HG03378 (cell line): ENCODE results near the gene CKLF.

Experiments
- ATAC-seq: cut with Tn5 transposase; IDR thresholded peaks from one replicate; pipeline ENCODE4 v1.9.1; 2021; ENCODE audit warnings: mild to moderate bottlenecking, moderate library complexity; ENCODE audit not compliant: unreplicated experiment

Gene CKLF

DNA sequence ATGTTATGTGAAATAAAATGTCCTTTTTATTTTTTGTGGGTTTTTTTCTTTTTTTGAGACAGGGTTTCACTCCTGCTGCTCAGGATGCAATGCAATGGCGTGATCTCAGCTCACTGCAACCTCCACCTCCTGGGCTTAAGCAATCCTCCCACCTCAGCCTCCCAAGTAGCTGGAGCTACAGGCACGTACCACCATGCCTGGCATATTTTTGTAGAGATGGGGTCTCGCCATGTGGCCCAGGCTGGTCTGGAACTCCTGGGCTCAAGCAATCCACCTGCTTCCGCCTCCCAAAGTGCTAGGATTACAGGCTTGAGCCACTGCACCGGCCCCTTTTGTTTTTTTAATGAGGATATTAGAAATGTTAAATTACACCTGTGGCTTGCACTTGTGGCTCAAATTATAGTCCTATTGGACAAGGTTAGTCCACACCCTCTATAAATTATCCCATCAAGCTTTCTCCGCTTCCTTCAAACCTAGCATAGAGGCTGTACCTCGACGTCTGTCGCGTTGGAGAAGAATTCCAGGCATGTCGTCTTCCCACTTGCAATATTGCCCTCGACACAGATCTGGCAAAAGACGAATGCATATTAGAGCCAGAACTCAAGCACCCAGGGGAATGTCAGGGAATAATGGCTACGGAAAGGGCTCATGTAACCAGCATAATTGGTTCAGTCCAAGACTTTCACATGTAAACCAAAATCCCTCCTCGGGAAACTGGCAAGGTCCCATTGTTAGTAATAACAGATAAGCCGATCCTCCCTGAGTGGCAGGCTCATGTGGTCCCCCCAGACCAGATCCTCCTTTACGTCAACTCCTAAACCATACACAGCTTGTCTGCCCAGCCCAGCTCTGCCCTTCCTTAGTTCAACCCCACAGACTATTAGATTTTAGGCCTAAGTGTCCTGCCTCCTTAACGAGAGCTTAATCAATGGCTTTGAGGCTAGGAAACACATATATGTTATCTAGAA is 10.7 kb upstream of the CKLF start:
- no peak for ATAC-seq

DNA sequence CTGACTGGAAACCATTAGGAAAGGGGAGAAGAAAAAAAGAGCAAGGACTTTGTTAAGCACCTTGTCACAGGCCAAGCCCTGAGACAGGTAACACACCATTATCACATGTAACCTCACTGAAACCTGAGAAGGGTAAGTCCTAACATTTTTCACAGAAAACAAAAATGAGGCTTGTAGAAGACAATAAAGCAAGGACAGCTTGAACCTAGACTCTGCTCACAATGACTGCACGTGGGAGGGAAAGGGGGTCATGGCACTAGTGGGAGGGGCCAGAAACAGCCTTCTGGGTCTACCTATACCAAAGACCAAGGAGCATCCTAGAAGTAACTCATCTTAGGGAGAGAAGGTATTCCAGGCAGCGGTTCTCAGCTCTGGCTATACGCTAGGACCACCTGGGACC is 10.0 kb upstream of the CKLF start:
- ATAC-seq = no peak

DNA sequence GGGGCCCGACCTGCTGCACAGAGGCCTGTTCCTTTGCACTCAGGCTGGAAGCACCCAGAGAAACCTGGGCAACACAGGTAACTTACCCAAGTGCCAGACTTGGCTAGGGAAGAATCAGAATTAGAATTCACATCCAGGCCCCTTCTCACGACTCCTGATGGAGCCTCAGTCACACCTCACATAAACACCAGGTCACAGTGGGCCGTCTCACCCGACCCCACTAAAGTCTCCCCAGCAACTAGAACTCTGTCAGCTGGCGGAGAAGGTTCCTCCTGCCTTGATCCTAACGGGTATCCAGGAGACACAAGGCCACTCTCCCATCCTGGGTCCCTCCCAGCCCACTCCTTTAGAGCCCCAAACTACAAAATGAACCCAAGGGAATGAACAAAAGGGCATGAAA is 8.8 kb upstream of the CKLF start:
- ATAC-seq = no peak

DNA sequence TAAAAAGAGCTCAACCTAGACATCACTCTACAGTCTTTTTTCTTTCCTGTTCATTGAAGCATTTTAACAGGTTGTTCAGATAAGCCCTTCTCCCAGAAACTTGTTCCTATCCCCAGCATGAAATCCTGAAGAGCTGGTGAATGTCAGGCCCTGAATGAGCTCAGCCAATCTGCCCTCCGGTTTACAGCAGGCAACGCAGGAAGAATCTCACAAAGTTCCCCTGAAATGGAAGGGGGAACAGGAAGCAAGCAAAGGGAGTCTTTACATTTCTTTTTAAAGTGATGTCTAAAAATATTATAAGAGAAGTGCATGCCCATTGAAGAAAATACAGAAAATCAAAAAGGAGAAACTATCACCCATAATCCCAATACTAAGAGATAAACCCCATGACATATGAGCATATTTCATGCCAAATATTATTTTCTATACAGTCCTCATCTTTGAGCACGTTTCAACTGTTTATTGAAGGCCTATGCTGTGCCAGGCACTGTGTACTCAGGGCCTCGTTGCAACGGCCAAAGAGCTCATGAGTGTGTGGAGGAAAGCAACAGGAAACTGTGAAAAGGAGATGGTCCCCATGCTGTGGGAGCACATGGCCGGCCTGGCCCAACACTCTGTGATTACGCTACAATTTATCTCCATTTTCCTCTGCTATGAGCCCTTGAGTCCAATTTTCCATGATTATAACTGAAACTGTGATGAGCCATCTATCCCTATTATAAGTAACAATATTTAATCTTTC is 8.2 kb upstream of the CKLF start:
- ATAC-seq = no peak

DNA sequence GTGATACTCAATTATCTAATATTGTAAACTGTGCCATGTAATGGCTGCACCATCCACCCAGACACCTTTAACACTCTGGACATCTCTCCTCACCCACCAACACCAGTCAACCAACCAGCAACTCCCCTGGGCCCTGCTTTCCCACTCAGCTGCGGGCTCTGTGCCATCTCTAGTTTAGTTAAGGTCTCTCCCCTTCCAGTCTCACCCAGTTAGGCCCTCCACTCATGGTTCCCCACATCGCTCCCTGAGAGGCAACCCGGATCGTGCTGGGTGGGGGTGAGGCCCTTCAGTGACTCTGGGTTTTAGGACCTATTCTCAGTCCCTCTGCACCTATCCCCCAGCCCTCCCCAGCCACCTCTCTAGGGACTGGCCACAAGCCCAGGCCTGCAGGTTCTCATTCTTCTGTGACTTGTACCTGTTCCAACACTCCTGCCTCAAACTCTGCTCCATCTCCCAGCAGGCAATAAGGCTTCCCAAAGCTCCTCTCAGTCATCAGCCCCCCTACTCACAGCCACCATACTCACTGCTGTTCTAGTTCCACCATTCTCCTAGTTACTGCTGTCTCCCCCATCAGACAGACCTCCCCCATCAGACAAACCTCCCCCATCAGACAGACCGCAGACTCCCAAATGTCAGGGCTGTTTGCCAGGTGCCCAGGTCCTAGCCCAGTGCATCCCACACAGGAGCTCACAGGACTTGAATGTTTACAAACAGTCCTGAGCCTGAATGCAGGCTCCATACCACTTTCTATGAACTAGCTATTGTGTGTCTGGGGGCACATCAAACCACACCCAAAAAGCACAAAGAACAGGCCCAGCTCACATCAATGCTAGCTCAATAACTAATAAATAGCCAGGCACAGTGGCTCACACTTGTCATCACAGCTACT is 5.0 kb upstream of the CKLF start:
- no peak for ATAC-seq

DNA sequence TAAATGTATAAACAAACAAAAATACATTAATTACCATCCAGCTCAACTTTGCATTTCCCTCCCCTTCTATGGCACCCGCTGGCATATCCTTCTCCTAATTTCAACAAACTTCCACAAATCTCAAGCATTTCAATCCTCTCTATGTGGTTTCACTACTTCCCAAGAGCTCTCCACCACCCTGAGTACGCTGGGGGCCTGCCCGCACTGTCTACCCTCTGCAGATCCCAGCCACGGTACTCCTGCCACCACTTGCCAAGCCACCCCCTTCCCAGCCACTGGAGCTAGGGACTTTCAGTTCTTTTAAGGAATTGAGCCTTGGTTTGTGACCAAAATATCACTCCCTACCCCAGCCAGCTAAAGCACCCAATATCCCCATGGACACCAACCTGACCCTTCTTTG is 4.3 kb upstream of the CKLF start:
- no peak for ATAC-seq

DNA sequence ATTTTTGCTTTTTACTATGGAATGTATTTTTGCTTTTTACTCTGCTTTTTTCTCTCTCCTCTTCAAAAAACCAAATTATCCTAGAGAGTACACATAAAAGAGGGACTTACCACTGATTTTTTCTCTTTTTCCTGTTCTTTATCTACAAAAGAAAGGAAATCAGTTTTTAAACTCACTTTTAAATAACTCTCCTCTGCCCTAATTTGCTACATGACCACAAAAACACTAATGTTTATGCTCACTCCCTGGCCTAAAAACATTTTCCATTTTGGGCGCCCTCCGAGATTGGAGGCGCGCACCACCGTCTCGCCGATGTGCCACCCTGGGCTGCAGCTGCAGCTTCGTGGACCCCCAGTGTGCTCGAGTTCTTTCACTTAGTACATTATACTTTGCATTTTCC is 3.5 kb upstream of the CKLF start:
- ATAC-seq = no peak

DNA sequence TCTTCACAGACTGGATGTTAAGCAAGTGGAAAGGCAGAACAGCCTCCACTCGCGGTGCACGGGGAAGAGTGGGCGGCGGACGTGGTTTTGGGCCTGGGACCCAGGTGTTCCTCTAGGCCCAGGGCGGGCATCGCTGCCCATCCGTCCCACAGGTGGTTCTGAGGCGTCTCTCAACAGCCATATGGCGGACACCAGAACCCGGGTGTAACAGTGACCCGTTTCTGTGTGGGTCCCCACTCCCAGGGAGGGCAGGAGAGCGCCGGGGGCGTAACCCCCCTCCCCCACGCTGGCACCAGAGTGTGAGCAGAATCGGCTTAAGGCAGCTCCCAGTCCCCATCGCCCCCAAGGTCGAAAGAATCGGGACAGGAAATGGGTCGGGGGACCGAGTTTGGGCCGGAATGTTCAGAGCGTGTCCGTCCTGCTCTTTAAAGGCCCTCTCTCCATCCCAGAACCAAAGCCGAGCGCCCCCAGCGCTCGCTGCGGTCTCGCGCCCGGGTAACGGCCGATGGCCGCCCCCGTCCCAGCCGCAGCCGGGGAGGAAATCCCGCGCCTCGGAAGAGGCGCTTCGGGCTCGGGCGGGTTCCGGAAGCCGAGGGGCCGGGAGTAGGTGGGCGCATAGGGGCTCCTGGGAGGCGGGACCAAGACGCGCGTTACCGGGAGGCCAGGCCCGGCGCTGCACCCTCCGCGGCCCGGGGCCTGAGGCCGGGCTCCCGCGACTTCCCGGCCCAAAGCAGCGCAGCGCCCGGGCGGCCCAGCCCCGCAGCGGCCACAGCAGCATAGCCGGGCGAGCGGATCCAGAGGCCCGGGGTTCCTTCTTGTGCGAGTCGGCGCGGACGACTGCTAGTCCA is 2.9 kb upstream of the CKLF start, which contains the start of gene TK2:
Gene TK2, minus strand, starts transcription at position 839 of the 848 bp plus-strand sequence. Its CDS starts 61 bp downstream, at position 778.
- no peak for ATAC-seq

DNA sequence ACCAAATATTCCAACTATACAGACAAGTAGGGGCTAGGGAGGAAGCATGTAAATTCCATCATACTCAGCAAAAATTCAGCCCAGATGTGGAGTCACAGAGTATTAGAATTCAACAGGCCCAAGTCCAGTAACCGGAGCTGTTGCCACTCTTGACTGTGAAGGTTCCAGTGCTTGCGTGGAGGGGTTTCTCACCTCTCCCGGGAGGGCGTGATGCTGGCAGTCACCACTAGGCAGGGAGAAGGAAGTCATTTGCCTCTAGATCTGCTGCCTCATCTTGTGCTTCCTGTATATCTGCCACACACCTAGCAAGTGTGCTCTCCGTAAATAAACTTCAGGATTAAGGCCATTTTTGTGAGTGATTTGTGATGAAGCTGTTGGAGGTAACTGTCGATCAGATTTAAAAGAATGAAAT is 1.0 kb upstream of the CKLF start:
- ATAC-seq = no peak

DNA sequence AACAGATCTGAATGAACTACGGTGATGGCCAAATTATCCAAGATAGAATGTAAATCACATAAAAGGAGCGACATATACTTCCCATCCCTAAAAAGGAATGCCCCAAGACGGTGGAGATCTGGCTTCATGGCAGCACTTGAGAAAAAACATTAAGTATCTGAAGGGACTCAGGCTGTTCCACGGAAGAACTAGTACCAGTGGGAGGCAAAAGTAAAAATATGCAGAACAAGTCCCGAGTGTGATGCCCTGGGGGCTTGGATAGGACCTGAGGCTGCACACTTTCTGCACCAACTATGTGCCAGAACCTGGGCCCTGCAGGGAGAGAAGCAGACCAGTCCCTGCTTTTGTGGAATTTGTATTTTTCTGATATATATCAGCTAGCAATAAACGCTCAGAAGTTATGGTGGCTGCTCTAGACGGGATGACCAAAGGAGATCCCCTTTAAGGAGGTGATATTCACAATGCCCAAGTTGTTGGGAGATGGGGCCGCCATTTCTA is 539 bp upstream of the CKLF start:
- ATAC-seq = no peak

DNA sequence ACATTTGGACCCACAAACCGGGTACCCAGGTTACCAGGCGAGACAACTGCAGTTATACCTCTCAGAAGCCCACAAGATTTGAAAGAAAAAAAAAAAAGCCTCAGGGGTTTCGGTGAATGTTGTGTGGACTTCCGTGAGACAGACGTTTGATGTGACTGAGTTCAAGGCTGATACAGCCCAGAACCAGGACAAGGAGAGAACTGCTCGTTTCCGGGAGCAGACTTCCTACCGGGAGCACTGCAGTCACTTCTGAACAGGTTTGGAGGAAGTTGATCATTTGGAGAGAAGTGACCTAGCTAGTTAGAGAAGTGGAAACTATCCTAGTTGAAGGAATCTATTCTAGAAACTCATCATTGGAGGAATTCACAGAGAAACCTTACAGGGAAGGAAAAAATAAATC is 847 bp downstream of the CKLF start:
- ATAC-seq = no peak

DNA sequence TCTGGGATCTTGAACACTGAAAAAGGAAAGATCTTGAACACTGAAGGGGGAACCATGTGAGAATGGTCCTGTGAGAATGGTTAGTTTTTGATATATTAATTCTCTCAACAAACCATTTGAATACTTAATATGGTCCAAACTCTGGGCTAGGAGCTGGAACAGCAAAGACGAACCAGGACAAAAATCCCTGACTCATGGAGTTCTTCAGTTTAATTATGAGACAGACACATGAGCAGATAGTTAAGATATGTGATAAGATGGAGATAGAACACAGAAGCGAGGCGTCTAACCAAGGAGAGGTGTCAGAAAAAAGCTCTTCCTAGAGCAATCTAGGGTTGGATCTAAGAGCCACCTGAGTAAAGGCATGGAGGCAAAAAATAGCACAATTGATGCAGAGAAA is 1.6 kb downstream of the CKLF start:
- ATAC-seq = no peak

DNA sequence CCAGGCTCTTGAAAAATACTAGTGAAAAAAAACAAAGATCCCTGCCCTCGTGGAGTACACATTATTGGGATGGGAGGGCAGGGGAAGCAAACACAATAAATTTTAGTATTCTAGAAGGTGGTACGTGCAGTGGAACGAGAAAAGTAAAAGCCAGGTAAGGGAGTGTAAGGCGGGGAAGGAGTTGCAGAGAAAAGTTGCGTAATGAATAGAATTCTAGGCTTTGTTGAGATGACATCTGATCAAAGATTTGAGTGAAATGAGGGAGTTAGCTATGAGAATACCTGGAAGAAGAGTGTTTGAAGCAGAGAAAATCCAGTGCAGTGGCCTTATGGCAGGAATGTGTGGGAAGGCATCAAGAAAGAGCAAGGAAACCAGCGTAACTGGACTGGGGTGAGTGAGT is 2.1 kb downstream of the CKLF start:
- ATAC-seq = no peak

DNA sequence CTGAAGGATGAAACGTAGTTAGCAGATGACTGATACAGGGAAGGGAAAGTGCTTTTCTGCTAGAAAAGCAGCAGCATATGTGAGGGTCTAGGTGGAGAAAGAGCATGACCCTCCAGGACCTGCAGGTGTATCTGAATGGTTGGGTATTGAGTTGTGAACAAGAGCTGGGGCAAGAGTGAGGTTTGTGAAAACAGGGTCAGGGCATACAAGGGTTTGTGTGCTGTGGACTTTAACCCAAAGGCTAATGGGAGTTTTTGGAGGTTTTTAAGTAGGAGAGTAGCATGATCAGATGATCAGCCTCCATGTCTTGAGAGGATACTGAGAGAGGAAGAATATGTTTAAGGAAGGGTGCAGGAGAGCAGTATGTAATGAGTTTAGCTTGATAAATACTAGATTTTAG is 7.7 kb downstream of the CKLF start:
- no peak for ATAC-seq

DNA sequence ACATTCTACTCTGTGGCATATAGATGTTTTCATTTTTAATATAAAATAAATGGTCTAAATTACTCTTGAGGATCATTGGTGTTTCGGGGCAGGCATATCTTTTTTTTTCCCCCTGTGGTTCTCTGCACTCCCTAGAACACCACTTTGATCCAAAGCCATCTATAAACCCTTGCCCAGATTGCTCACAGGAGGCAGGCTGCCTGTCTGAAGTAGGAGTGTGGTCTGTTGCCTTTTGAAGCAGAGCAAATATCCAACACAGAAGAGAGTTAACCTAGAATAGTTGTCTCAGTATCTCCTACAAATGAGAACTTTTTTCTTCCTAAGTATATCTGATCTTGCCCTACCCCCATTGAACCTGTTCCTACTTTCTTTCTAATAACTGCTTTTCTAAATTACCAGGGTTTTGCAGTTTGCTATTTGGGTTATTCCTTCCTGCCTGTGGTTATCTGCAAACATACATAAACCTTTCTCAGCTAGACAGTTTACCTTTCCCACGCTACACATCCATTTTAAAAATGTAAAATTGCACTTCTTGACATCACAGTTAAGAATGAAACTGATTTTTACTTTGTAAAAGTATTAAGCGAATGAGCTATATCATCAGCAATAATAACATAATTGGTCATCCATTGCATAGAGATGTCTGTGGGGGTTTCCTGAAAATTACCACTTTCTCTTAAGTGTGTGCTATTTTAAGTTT is 9.2 kb downstream of the CKLF start:
- no peak for ATAC-seq

DNA sequence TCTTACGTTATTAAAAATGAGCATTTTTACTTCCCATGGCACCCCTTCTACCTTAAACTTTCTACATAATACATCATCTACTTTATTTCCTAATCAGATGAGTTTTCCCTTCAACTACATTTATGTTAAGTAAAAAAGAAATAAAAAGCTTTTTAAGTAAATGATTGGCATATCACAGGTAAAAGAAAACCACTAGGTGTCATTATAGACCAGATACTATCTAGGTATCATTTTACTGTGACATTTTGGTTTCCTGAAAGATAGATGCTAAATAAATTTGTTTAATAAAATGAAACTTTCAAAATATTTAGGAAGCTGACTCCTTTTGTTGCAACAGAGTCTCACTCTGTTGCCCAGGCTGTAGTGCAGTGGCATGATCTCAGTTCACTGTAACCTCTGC is 10.0 kb downstream of the CKLF start:
- no peak for ATAC-seq

DNA sequence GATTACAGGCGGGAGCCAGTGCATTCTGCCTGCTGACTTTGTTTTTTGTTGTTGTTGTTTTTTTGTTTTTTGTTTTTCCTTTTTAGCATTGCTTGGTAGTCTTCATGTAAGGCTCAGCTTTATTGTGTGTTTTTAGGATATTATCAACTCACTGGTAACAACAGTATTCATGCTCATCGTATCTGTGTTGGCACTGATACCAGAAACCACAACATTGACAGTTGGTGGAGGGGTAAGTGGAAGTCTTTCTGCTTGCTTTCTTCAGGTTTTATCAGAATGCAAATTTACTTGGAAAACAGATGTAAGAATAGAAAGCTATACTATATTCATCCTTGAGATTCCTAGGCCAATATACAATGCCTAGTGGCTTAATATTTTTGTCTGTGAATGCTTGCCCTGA is 10.6 kb downstream of the CKLF start:
- ATAC-seq = no peak

DNA sequence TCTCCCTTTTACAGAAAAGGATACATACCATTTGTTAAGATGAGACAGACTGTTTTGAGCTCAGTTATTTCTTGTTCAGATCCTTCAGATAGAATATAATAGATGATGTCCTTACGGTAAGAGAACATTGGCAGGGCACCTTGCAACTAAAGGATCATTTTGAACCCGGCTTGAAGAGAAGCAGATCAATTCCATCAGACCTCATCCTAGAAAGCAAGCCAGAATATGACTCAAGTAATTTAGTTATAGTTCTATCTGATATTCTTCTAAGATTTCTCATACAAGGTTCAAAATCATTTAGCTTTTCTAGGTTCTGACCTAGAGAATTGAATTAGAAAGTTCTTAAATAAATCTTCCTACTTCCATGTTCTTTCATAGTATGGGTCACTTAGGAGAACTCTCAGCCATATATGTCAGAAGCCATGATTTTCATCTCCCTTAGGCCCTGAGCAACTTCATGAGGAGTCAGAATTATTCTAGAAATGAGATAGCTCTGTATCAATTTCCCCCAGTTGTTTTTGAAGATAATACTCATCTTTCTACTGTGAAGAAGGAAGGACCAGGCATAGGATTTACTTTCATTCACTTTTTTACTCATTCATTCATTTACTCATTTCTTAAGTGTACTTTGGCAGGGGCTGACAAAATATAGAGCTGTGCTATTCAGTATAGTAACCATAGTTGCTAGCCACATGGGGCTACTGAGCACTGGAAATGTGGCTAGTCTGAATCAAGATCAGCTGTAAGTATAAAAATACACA is 11.4 kb downstream of the CKLF start:
- no peak for ATAC-seq
